ENCODE results near the gene CDCA3. TPM values are rescaled to one million over a fixed set of nuclear protein-coding genes. Genes with fewer than 3 reads are reported as not detected.

The CDCA3 gene
- total and polyA plus RNA-seq, 3 experiments from 2014 or later = 0.68 to 37.6 (median 35.9) TPM

DNA sequence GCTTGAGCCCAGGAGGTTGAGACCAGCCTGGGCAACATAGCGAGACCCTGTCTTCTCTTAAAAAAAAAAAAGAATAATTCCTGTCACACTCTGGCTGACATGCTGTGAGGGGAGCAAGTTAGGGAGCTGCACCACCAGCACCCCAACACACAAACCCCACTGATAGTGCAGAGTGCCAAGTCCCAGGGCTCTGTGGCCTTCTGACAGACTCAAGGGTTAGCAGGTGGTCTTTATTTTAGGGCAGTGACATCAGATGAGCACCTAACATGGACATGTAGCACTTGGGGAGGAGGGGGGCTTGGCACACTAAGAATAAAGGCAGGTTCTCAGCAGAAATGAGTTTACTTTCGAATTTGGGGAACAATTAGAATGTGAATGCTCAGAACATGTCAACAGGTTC is 7.7 kb upstream of the CDCA3 start:
- no peak overlapping the region for H3K4me3 ChIP-seq (ENCODE audit: low read length)
- Mint-ChIP-seq H3K4me1 (peaks cover 6 to 16% (median 8%) of the 10 kb centered on the region in 3 donors), H3K36me3 (peaks cover 14 to 86% (median 14%) of the 10 kb centered on the region in 3 donors), H3K9me3 (no peaks in the 10 kb centered on the region), H3K27ac (no peak overlapping the region), H3K27me3 (no peaks in the 10 kb centered on the region), H3K4me3 (no peak overlapping the region)
- no peak for DNase-seq
- H3K4me1 ChIP-seq (ENCODE audit: insufficient read depth, low read length) = peaks cover 7% of the 10 kb centered on the region
- H3K9me3 ChIP-seq (ENCODE audit: low read length) = no peaks in the 10 kb centered on the region
- H3K27ac ChIP-seq (ENCODE audit: low read depth, low read length) = no peak overlapping the region
- peaks cover 72% of the 10 kb centered on the region for H3K36me3 ChIP-seq (ENCODE audit: insufficient read depth, low read length)
- ChIA-PET POLR2A (no interaction called here), CTCF (interaction anchor here (1.2 to 3.7 kb wide), 2 partner anchors 14 to 106 kb away, joined by 3 to 13 read pairs; partner anchors contain the start of genes MLF2 and SPSB2)
- H3K27me3 ChIP-seq (ENCODE audit: insufficient read depth, low read length, poor library complexity, severe bottlenecking) = no peaks in the 10 kb centered on the region

DNA sequence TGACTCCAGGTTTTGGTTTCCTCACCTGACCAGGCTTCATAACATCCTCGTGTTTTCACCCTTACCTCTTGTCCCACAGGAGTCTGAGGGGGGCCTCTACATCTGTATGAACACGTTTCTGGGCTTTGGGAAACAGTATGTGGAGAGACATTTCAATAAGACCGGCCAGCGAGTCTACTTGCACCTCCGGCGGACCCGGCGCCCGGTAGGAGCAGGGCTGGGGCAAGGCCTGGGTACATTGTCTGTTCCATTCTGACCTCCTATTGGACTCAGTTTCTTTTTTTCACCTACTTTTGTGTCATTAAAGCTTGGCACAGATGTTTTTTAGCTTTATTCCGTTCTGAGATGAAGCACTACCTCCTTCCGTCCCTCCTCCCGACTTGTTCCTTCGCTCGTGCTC is 4.2 kb upstream of the CDCA3 start:
- no peak overlapping the region for H3K27ac ChIP-seq (ENCODE audit: low read depth, low read length)
- no peak overlapping the region for H3K27ac Mint-ChIP-seq
- H3K27me3 ChIP-seq (ENCODE audit: insufficient read depth, low read length, poor library complexity, severe bottlenecking) = no peaks in the 10 kb centered on the region
- no peaks in the 10 kb centered on the region for H3K27me3 Mint-ChIP-seq
- H3K36me3 Mint-ChIP-seq = peaks cover 8 to 66% (median 11%) of the 10 kb centered on the region in 3 donors
- ChIA-PET POLR2A (interaction anchor here (5.2 kb wide), 1 partner anchor 12 kb away, joined by 36 read pairs; the partner anchor contains the start of gene TPI1), CTCF (interaction anchor here (0.6 to 12.8 kb wide), 5 partner anchors 9 to 252 kb away, joined by 3 to 128 read pairs (median 4); partner anchors contain the start of genes SPSB2 and TPI1)
- no peak overlapping the region for H3K4me3 ChIP-seq (ENCODE audit: low read length)
- H3K4me1 Mint-ChIP-seq = peaks cover 20 to 37% (median 23%) of the 10 kb centered on the region in 3 donors
- H3K4me3 Mint-ChIP-seq = peak overlapping the region in 1 of 7 donors; percentile 40
- no peak for DNase-seq
- H3K36me3 ChIP-seq (ENCODE audit: insufficient read depth, low read length) = peaks cover 41% of the 10 kb centered on the region
- peaks cover 18% of the 10 kb centered on the region for H3K4me1 ChIP-seq (ENCODE audit: insufficient read depth, low read length)
- H3K9me3 Mint-ChIP-seq = no peaks in the 10 kb centered on the region
- H3K9me3 ChIP-seq (ENCODE audit: low read length) = no peaks in the 10 kb centered on the region

GRCh38 chr12:6854036-6854435 is 3.0 kb upstream of the CDCA3 start:
- H3K36me3 Mint-ChIP-seq = peaks cover 8 to 54% (median 10%) of the 10 kb centered on the region in 3 donors
- Histone ChIP-seq H3K4me3 (ENCODE audit: low read length) (no peak overlapping the region), H3K36me3 (ENCODE audit: insufficient read depth, low read length) (peaks cover 34% of the 10 kb centered on the region), H3K4me1 (ENCODE audit: insufficient read depth, low read length) (peaks cover 18% of the 10 kb centered on the region), H3K27me3 (ENCODE audit: insufficient read depth, low read length, poor library complexity, severe bottlenecking) (no peaks in the 10 kb centered on the region), H3K27ac (ENCODE audit: low read depth, low read length) (no peak overlapping the region), H3K9me3 (ENCODE audit: low read length) (no peaks in the 10 kb centered on the region)
- peak overlapping the region in 4 of 8 donors; percentile 43 to 99 (median 76) for H3K27ac Mint-ChIP-seq
- H3K4me1 Mint-ChIP-seq = peaks cover 20 to 41% (median 23%) of the 10 kb centered on the region in 3 donors
- DNase-seq = no peak
- ChIA-PET CTCF (interaction anchor here (1.3 to 12.8 kb wide), 4 partner anchors 16 to 253 kb away, joined by 3 to 128 read pairs (median 52); partner anchors contain the start of genes SPSB2 and TPI1), POLR2A (interaction anchor here (3.2 to 5.2 kb wide), 2 partner anchors 14 to 19 kb away, joined by 36 to 46 read pairs; partner anchors contain the start of genes SPSB2 and TPI1)
- H3K27me3 Mint-ChIP-seq = no peaks in the 10 kb centered on the region
- H3K4me3 Mint-ChIP-seq = peak overlapping the region in 1 of 7 donors; percentile 24
- no peaks in the 10 kb centered on the region for H3K9me3 Mint-ChIP-seq

- Mint-ChIP-seq H3K4me1 (peaks cover 20 to 41% (median 23%) of the 10 kb centered on the region in 3 donors), H3K4me3 (peak overlapping the region in 6 of 7 donors; percentile 86 to 99 (median 93)), H3K27me3 (no peaks in the 10 kb centered on the region), H3K9me3 (no peaks in the 10 kb centered on the region), H3K27ac (peak overlapping the region; percentile 78 to 100 (median 99)), H3K36me3 (peaks cover 8 to 50% (median 10%) of the 10 kb centered on the region in 3 donors)
- Histone ChIP-seq H3K4me1 (ENCODE audit: insufficient read depth, low read length) (peaks cover 18% of the 10 kb centered on the region), H3K4me3 (ENCODE audit: low read length) (peak overlapping the region; percentile 97), H3K36me3 (ENCODE audit: insufficient read depth, low read length) (peaks cover 30% of the 10 kb centered on the region), H3K9me3 (ENCODE audit: low read length) (no peaks in the 10 kb centered on the region), H3K27ac (ENCODE audit: low read depth, low read length) (peak overlapping the region; percentile 13), H3K27me3 (ENCODE audit: insufficient read depth, low read length, poor library complexity, severe bottlenecking) (no peaks in the 10 kb centered on the region)
- CTCF ChIA-PET = interaction anchor here (0.7 to 12.8 kb wide), 8 partner anchors 8 to 90 kb away, joined by 4 to 128 read pairs (median 8); partner anchors contain the start of genes C12orf57, RNU7-1, SPSB2 and TPI1
- POLR2A ChIA-PET = interaction anchor here (0.6 to 5.2 kb wide), 5 partner anchors 10 to 381 kb away, joined by 3 to 46 read pairs (median 19); partner anchors contain the start of genes COPS7A, SPSB2 and TPI1
- no peak for DNase-seq
Observed at GRCh38 chr12:6853626-6854025, 2.5 kb upstream of the CDCA3 start.

- Histone ChIP-seq H3K27me3 (ENCODE audit: insufficient read depth, low read length, poor library complexity, severe bottlenecking) (no peaks in the 10 kb centered on the region), H3K36me3 (ENCODE audit: insufficient read depth, low read length) (peaks cover 22% of the 10 kb centered on the region), H3K4me1 (ENCODE audit: insufficient read depth, low read length) (peaks cover 18% of the 10 kb centered on the region), H3K9me3 (ENCODE audit: low read length) (no peaks in the 10 kb centered on the region), H3K4me3 (ENCODE audit: low read length) (peak overlapping the region; percentile 97), H3K27ac (ENCODE audit: low read depth, low read length) (peak overlapping the region; percentile 13)
- DNase-seq = peak; percentile 21 to 70 (median 43)
- Mint-ChIP-seq H3K9me3 (no peaks in the 10 kb centered on the region), H3K4me3 (peak overlapping the region; percentile 86 to 99 (median 94)), H3K4me1 (peaks cover 20 to 41% (median 23%) of the 10 kb centered on the region in 3 donors), H3K36me3 (peaks cover 7 to 42% (median 8%) of the 10 kb centered on the region in 3 donors), H3K27me3 (no peaks in the 10 kb centered on the region), H3K27ac (peak overlapping the region; percentile 99 to 100 (median 100))
- ChIA-PET CTCF (interaction anchor here (0.7 to 12.8 kb wide), 16 partner anchors 8 to 261 kb away, joined by 3 to 128 read pairs (median 6); partner anchors contain the start of genes C12orf57, COPS7A, RNU7-1 and SPSB2), POLR2A (interaction anchor here (0.6 to 5.2 kb wide), 18 partner anchors 8 to 163 kb away, joined by 3 to 46 read pairs (median 8); partner anchors contain the start of genes C12orf57, COPS7A, ENO2 and P3H3)
Observed at GRCh38 chr12:6852651-6853354, 1.7 kb upstream of the CDCA3 start.

DNA sequence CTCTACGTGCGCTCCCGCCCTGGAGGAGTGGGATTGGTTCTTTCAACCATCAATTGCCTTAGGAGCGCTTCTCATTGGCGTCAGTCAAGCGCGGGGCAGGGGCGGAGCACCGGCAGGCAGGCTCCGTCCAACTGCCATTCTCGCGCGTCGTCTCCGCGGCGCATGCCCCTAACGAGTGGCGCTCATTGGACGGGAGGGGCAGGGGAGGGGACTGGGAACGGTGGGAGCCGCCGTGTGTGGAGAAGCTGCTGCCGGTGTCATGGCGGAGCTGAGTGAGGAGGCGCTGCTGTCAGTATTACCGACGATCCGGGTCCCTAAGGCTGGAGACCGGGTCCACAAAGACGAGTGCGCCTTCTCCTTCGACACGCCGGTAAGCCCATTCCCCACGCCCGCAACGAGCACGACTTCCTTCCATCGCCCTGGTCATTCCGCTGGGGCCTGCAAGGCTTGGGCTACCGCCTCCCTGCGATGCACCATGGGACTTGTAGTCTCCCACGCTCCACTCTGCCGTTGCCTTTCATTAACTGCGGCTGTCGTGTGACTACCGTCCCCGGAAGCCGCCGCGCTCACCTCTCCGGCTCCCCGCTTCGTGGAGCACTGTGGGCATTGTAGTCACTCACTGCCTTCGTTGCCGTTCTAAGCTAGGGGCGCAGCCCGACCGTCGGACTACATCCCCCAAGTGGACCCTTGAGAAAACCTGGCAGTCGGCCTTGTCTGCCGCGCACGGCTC is 1.0 kb upstream of the CDCA3 start, which contains the start of gene USP5:
USP5 (plus strand) TSS at position 230 of the 730 bp plus-strand sequence; CDS start at position 260, 30 bp downstream.
- peak within 1 kb of the TSS; percentile 99 to 100 (median 100) for H3K27ac Mint-ChIP-seq
- peak within 1 kb of the TSS; percentile 86 to 99 (median 94) for H3K4me3 Mint-ChIP-seq
- Histone ChIP-seq H3K9me3 (ENCODE audit: low read length) (no peaks in the 10 kb centered on the region), H3K27ac (ENCODE audit: low read depth, low read length) (peak within 1 kb of the TSS; percentile 77), H3K4me1 (ENCODE audit: insufficient read depth, low read length) (peaks cover 18% of the 10 kb centered on the region), H3K27me3 (ENCODE audit: insufficient read depth, low read length, poor library complexity, severe bottlenecking) (no peaks in the 10 kb centered on the region), H3K36me3 (ENCODE audit: insufficient read depth, low read length) (peaks cover 15% of the 10 kb centered on the region), H3K4me3 (ENCODE audit: low read length) (peak within 1 kb of the TSS; percentile 97)
- POLR2A ChIA-PET = interaction anchor here (0.6 to 5.2 kb wide), 20 partner anchors 9 to 166 kb away, joined by 3 to 46 read pairs (median 6); partner anchors contain the start of genes C12orf57, COPS7A, ENO2 and LPCAT3
- no peaks in the 10 kb centered on the region for H3K9me3 Mint-ChIP-seq
- DNase-seq = peak; percentile 97 to 99 (median 99)
- no peaks in the 10 kb centered on the region for H3K27me3 Mint-ChIP-seq
- H3K4me1 Mint-ChIP-seq = peaks cover 20 to 38% (median 20%) of the 10 kb centered on the region in 3 donors
- peaks cover 0 to 35% (median under 1%) of the 10 kb centered on the region in 3 donors for H3K36me3 Mint-ChIP-seq
- CTCF ChIA-PET = interaction anchor here (0.9 to 12.8 kb wide), 19 partner anchors 9 to 261 kb away, joined by 3 to 128 read pairs (median 5); partner anchors contain the start of genes C12orf57, COPS7A, LPCAT3 and MLF2

DNA sequence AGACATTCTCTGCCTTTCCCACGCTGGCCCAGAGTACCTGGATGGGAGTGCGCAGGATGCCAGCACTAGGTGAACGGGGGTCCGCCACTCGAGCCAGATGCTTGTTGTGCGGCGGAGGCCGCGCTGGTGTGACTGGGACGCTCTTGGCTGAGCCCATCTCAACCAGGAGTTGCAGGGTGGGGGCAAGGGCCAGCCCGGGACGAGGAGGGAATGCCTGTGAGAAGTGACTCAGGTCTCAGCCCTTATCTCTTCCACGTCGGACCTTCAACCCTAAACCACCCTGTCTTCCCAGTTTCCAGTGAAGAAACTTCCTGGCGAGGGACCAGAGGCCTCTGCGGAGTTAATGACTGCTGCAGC is 312 bp downstream of the CDCA3 start:
- Histone ChIP-seq H3K36me3 (ENCODE audit: insufficient read depth, low read length) (peaks cover 1% of the 10 kb centered on the region), H3K27ac (ENCODE audit: low read depth, low read length) (peak overlapping the region; percentile 38), H3K4me3 (ENCODE audit: low read length) (no peak overlapping the region), H3K27me3 (ENCODE audit: insufficient read depth, low read length, poor library complexity, severe bottlenecking) (no peaks in the 10 kb centered on the region), H3K9me3 (ENCODE audit: low read length) (no peaks in the 10 kb centered on the region), H3K4me1 (ENCODE audit: insufficient read depth, low read length) (peaks cover 18% of the 10 kb centered on the region)
- Mint-ChIP-seq H3K9me3 (no peaks in the 10 kb centered on the region), H3K27ac (peak overlapping the region in 4 of 8 donors; percentile 99 to 100 (median 100)), H3K36me3 (peaks cover 0 to 27% (median 0%) of the 10 kb centered on the region in 3 donors), H3K4me1 (peaks cover 20 to 38% (median 20%) of the 10 kb centered on the region in 3 donors), H3K27me3 (no peaks in the 10 kb centered on the region), H3K4me3 (peak overlapping the region in 5 of 7 donors; percentile 86 to 98 (median 92))
- DNase-seq = no peak
- ChIA-PET CTCF (interaction anchor here (1.3 to 12.8 kb wide), 7 partner anchors 17 to 237 kb away, joined by 3 to 128 read pairs (median 9); partner anchors contain the start of genes COPS7A, LPCAT3, MLF2 and SPSB2), POLR2A (interaction anchor here (0.8 to 5.2 kb wide), 11 partner anchors 17 to 161 kb away, joined by 4 to 46 read pairs (median 15); partner anchors contain the start of genes C12orf57, MLF2, P3H3 and PTMS)

Data from CD8-positive, alpha-beta memory T cell (primary cell).